GM18498 (cell line): ENCODE measurements around the gene LRP1.

Source experiments
- ATAC-seq: cut with Tn5 transposase; IDR thresholded peaks from one replicate; pipeline ENCODE4 v1.9.1; 2021; ENCODE audit warnings: mild to moderate bottlenecking, moderate library complexity; ENCODE audit not compliant: unreplicated experiment

Gene LRP1

GRCh38 chr12:57133013-57133569 is 4.8 kb downstream of the LRP1 start:
- ATAC-seq: no peak

- no peak for ATAC-seq
These were observed 5.6 kb downstream of the LRP1 start for GRCh38 chr12:57133916-57134315.

- no peak for ATAC-seq
These were observed 6.7 kb downstream of the LRP1 start for GRCh38 chr12:57134949-57135348.

- no peak for ATAC-seq
These were observed 7.4 kb downstream of the LRP1 start for GRCh38 chr12:57135527-57136326.

GRCh38 chr12:57138526-57139272 is 10.4 kb downstream of the LRP1 start:
- ATAC-seq: no peak

GRCh38 chr12:57139796-57140649 is 11.7 kb downstream of the LRP1 start:
- ATAC-seq: no peak

- ATAC-seq: no peak
These were observed 13.0 kb downstream of the LRP1 start for GRCh38 chr12:57141249-57141648.

- no peak for ATAC-seq
These were observed 13.8 kb downstream of the LRP1 start for GRCh38 chr12:57142121-57142520.

- ATAC-seq: no peak
These were observed 14.4 kb downstream of the LRP1 start for GRCh38 chr12:57142727-57143126.

- ATAC-seq: no peak
These were observed 15.2 kb downstream of the LRP1 start for GRCh38 chr12:57143454-57143853.

GRCh38 chr12:57145460-57146059 is 17.3 kb downstream of the LRP1 start:
- ATAC-seq: no peak

- ATAC-seq: no peak
These were observed 17.8 kb downstream of the LRP1 start for GRCh38 chr12:57146092-57146491.

GRCh38 chr12:57146961-57147944 is 19.0 kb downstream of the LRP1 start, which contains the start of gene LRP1-AS:
Gene LRP1-AS, minus strand, starts transcription at chr12:57147619.
- no peak for ATAC-seq

- ATAC-seq: no peak
These were observed 20.4 kb downstream of the LRP1 start for GRCh38 chr12:57148469-57149244.

- no peak for ATAC-seq
These were observed 21.1 kb downstream of the LRP1 start for GRCh38 chr12:57149245-57149900.

GRCh38 chr12:57150400-57151000 is 22.2 kb downstream of the LRP1 start:
- ATAC-seq: no peak

- ATAC-seq: no peak
These were observed 23.7 kb downstream of the LRP1 start for GRCh38 chr12:57151741-57152630.
